Activated CD4-positive, alpha-beta T cell treated with anti-CD3 and anti-CD28 coated beads, Interleukin-2, amount 50 U/mL, for 24 hours (primary cell): Measurements from ENCODE around the gene HNRNPH2.

Source experiments
- DNase-seq, 2 donors: peaks; one replicate each; pipeline ENCODE4 v3.0.0-alpha.2; 2020; ENCODE audit warnings: low read depth in 1 of 2, low spot score in 1 of 2

Gene HNRNPH2

DNA sequence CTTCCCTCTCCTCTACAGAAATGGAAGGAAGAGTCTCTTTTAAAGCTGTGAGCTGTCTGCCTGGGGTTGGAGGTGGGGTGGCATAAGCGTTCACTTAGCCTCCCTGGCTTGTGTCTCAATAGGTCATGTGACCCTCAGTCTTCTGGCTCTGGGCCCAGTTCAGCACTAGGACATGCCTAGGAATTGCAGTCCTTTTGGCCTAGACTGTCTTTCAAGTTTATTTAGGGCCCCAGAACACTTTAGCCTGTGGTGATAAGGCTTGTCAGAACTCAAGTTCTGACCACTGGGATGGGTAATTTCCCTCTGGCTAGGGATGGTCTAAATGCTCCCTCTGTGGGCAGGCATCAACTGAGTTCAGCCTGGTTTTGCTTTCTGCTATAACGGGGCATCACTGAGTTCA, 42.9 kb downstream of the HNRNPH2 start:
- DNase-seq: no peak

DNA sequence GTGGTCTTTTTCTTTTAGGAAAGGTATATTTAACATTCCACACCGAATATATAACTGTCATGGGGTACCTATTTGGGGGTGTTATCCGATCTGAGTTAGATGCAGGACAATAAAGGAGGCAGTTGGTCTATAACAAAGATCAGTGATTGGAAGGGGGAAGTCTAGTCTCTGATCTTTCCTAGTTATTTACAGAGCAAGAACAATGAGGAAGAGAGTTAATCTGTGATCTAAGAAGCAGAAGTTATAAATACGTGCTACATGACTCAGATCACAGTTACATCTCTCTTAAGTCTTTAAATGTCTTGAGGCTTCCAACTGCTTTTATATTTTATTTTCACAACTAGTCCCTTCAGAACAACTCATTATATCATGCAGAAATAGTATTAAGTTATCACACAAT, 44.0 kb downstream of the HNRNPH2 start:
- DNase-seq: no peak

DNA sequence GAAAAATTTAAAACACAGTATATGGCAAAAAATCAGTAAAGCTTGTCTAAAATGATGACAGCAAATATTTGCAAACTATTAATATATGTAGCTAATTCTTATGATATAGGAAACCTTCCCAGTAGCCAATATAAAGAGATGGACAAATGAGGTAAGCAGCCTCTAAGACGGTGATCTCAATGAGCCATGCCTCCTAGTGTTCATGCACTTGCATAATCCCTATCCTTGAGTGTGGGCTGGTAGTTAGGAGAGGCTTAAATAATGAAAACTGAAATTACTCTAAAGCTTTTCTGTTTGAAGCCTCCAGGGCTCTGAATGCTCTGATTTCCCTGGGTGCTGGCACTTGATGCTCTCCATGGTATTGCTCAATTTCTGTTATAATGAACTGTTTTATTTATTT, 52.6 kb downstream of the HNRNPH2 start:
- DNase-seq: no peak

DNA sequence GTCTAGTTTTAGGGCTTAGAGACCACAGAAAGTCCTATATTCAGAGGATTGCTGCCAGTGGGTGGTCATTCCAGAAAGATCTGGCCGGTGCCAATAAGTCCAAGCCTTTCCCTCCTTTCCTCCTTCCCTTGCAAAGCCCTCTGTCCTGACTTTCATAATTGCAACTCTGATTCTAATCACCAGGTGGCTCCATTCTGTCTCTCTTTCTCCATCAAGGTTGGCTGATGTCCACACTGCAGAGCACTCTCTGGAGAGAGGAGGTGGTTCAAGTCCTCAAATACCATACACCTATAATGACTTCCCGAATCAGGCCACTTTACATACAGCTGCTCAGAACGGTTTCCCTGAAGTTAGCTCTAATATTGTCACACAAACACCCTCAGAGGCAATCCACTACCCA, 54.9 kb downstream of the HNRNPH2 start:
- DNase-seq: no peak
